ENCODE measurements around the gene DOC2A.
A peak's percentile ranks its signal among the peaks of the same experiment; 100 is the strongest.
"Not testable (repeated sequence)": the region's sequence is repeated elsewhere in the genome, so short reads cannot be mapped to it uniquely, and the experiment has no call there.

Gene DOC2A

DNA sequence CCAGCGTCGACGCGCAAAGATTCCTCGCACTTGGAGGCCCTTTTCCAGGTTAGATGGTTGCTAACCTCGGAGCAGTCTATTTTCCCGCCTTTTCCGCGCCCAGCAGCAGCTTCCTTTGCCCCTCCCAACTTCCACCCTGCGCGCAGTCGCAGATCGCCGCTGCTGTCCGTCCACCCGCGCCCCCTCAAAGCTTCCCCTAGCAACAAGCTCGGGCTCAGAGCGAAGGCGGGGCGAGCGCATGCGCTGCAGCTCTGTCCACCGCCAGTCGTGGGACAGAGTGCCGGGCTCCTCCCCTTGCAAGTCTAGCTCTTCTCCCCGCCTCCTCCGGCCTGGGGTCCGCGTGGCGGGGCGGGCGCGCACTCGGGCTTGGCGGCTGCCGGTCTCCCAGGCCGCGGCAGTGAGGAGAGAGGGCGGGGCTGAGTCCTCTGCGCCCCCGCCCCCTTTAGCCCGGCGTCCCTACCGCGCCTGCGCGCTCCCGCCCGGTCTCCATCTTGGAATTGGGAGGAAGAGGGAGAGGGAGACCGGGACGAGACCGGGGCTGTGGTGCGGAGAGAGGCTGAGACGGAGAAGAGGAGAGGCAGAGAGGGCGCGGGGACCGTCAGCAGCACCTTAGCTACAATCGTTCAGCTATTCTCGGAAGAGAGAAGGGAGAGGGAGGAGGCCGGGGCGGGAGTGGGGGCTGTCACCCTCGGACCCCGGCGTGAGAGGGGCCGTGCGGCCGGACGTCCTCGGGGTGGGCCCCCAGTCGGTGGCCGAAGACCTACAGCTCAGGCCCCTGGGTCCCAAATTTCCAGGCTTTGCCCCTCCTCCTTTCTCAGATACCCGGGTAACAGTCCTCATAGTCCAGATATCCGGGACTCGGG, 37.2 kb downstream of the DOC2A start, which contains the start of gene TAOK2:
TSS of gene TAOK2 (plus strand) at position 485 of the 863 bp plus-strand sequence. CDS start 3,905 bp downstream, outside the sequence.
- DNase-seq (ENCODE audit: low read depth in 2 of 2, low spot score in 1 of 2) = peak; percentile 79 to 82

DNA sequence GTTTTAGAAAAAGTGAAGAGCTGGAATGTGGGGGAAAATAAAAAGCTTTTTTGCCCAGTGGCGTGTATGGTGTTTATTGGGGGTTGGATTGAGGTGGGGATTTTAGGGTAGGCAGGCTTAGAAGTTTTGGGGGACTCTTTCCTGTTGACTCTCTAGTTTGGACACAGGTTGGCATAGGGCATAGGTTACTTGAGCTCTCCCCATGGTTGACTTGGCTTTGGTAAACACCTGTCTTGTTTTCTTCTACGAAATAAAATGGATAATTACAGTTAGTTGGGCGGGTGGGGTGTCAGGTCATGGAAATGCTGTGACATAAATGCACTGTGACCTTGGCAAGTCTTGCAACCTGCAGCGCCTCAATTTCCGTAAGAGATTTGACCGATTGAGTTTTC, 37.8 kb downstream of the DOC2A start:
- no peak for DNase-seq (ENCODE audit: low read depth in 2 of 2, low spot score in 1 of 2)

DNA sequence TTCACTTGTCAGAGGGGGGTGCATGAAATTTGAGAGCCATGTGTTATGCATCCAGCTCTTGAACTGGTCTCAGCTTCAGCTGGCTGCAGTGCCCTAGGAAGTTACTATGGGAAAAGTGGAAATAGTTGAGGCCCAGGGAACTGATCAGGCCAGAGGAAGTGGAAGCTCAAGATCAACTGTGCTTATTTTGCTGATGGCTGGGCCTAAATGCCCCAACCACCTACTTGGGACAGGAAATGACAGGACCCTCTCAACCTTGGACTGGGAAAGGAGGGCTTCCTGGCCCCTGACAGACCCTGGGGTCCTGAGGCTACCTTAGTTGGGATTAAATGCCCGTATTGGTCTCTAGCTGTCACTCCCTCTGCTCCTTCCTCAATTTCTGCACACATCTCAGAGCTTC, 38.3 kb downstream of the DOC2A start:
- DNase-seq (ENCODE audit: low read depth in 2 of 2, low spot score in 1 of 2) = no peak

DNA sequence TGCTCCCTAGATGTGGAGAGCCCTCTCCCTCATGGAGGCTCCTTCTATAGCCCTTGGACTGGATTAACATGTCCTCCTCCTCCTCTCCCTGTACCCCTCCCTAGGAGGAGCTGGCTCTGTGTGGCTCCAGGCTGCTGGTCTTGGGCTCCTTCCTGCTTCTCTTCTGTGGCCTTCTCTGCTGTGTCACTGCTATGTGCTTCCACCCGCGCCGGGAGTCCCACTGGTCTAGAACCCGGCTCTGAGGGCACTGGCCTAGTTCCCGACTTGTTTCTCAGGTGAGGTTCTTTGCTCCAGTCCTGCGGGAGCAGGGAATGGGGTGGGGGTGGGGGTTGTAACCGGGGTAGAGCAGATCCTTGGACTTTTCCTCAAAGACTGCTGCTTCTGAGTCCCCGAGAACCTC, 39.5 kb downstream of the DOC2A start:
- no peak for DNase-seq (ENCODE audit: low read depth in 2 of 2, low spot score in 1 of 2)

DNA sequence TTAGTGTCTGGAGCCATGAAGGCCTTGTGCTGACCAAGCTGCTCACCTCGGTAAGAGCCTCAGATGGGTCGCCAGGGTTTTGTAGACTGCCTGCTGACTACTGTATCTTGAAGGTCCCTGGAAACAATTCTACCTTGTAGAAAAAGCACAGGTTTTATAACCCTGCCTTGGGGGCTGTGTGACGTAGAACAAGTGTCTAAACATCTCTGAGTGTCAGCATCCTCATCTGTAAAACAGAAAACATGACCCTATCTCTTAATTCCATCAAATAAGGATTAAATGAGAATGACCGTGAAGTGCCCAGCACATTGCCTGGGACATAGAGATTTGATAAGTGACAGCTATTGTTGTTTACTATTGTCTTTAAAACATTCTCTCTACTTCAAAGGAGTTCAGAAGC, 42.6 kb downstream of the DOC2A start:
- no peak for DNase-seq (ENCODE audit: low read depth in 2 of 2, low spot score in 1 of 2)

DNA sequence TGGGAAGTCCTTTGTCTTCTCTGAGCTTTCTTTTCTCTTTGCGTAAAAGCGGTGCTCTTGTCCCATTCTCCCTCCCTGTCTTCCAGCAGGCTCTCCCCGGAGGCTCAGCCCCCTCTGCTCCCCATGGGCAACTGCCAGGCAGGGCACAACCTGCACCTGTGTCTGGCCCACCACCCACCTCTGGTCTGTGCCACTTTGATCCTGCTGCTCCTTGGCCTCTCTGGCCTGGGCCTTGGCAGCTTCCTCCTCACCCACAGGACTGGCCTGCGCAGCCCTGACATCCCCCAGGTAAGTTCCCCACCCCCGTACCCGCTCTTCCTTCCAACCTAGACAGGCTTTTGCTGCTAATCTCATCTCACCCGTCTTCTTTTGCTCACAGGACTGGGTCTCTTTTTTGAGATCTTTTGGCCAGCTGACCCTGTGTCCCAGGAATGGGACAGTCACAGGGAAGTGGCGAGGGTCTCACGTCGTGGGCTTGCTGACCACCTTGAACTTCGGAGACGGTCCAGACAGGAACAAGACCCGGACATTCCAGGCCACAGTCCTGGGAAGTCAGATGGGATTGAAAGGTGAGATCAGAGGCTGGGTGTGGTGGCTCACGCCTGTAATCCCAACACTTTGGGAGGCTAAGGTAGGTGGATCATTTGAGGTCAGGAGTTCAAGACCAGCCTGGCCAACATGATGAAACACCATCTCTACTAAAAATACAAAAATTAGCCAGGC, 47.6 kb downstream of the DOC2A start:
- DNase-seq (ENCODE audit: low read depth in 2 of 2, low spot score in 1 of 2) = no peak

DNA sequence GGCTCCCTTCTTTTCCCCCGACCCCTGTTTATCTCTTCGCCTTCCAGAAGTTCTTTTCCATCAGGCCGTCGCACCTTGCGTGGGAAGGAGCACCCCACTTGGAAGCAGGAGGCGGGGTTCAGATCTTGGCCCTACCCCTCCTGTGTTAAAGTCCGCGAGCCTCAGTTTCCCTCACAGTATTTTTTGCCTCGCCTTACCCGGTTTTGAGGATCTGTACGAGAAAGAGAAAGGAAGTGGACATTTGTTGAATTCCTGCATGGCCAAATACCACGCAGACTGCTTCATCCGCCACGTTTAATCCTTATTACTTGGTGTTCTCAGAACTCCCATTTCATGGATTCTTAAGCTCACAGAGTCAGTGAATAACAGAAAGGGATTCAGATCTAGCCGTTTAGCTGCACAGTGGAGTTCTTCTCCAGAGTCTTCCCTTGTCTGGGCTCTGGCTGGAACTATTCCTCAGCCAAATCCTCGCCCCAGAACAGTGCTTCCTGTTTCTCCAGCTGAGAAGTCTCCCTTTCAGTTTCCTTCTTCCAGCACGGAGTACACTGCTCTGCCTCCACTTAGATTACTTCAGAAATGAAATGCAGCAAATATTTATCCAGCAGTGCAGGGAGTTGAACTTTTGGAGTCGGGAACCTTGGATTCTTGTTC, 48.4 kb downstream of the DOC2A start:
- no peak for DNase-seq (ENCODE audit: low read depth in 2 of 2, low spot score in 1 of 2)

DNA sequence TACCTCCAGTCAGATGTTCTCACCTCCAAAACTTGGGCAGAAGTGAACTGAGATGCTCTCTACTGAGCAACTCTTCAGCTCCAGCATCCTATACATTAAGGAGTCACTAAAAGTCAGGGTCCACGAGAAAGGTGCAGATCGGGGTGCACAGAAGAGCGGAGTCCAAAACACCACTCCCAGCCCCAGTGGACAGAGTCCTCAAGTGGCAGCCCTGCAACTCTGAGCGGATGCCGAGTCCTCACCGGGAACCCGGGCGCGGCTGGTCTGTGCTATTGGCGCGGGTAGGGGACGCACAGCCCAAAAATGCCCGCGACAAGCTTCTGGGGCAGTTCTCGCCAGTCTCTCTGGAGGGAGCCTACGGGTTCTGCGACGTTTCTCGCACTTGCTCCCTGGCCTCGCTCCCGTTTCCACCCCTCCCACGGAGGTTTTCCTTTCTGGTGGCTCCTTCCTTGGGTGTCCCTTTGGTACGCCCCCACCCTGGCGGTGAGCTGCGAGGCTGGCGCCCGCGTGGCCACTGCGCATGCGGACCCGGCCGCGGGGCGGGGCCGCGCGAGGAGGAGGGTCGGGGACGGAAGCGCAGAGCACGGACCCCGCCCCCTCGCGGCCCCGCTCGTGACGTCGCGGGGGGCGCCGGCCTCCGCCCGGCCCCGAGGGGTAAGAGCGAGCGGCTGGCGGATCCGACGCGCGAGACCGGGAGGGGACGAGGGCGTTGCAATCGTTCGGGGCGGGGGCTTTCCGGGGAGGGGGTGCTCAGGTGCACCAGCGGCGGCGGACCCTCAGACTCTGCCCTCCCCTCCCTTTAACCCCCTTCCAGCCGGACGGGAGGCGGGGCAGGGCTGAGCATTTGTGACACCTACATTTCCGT, 49.1 kb downstream of the DOC2A start, which contains the start of gene TMEM219:
TSS of gene TMEM219 (plus strand) at position 601 of the 865 bp plus-strand sequence. CDS start 1,065 bp downstream, outside the sequence.
- DNase-seq (ENCODE audit: low read depth in 2 of 2, low spot score in 1 of 2) = peak; percentile 82 to 87

DNA sequence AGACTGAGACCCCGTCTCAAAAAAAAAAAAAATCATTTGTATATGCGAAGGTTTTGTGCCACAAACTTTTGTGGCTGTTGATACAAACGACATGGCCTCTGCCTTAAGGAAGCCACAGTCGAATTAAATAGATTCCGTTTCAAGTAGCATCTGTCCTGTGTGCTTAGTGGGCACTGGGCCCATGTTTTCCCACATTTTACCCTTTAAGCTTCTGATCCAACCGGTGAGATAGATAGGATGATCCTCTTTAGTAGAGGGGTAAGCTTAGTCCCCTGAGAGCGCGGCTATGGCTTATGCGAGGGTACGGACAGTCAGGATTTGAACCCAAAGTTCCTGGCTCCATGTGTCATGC, 49.7 kb downstream of the DOC2A start:
- no peak for DNase-seq (ENCODE audit: low read depth in 2 of 2, low spot score in 1 of 2)

DNA sequence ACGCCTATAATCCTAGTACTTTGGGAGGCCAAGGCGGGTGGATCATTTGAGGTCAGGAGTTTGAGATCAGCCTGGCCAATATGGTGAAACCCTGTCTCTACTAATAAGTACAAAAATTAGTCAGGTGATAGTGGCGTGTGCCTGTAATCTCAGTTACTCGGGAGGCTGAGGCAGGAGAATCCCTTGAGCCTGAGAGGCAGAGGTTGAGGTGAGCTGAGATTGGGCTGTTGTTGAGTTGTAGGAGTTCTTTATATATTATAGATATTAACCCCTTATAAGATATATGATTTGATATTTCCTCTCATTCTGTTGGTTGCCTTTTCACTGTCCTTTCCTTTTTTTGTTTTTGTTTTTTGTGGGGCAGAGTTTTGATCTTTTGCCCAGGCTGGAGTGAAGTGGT, 51.0 kb downstream of the DOC2A start:
- not testable (repeated sequence) for DNase-seq (ENCODE audit: low read depth in 2 of 2, low spot score in 1 of 2)

DNA sequence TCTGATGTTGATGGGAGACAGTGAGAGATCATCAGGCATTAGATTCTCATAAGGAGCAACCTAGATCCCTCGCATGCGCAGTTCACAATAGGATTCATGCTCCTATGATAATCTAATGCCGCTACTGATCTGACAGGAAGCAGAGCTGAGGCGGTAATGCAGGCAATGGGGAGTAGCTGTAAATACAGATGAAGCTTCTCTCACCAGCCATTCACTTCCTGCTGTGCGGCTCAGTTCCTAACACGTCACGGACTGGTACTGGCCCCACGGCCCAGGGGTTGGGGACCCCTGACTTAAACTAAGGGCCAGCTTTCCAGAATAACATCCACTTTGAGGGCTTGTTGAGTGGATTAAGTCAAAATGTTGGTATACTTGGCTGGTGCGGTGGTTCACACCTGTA, 51.5 kb downstream of the DOC2A start:
- no peak for DNase-seq (ENCODE audit: low read depth in 2 of 2, low spot score in 1 of 2)

DNA sequence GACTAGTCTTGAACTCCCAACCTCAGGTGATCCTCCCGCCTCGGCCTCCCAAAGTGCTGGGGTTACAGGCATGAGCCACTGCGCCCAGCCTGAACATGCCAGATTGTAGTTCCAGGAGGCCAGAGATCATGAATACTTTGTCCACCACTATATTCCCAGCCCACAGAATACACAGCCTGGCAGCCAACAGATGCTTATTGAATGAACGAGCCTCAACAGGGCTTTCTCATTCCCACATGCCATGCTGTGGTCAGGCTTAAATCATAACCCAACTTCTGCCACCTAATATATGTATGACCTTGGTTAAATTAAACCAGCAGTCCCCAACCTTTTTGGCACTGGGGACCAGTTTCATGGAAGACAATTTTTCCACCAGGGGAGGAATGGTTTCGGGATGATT, 52.1 kb downstream of the DOC2A start:
- DNase-seq (ENCODE audit: low read depth in 2 of 2, low spot score in 1 of 2) = no peak

Measured in stimulated activated CD8-positive, alpha-beta memory T cell treated with anti-CD3 and anti-CD28 coated beads, Interleukin-4, amount 100 ng/mL, for 1 hour (primary cell).